Activated CD4-positive, alpha-beta T cell treated with anti-CD3 and anti-CD28 coated beads, Interleukin-10, Interleukin-2, amounts not matched to agents 100 ng/mL and 50 ng/mL, durations not matched to agents 16 hours and 8 hours (primary cell): ENCODE results near the gene GPR78.

Source experiments
- DNase-seq: peaks from one replicate; pipeline ENCODE4 v3.0.0-alpha.2; 2020

GPR78 gene

GRCh38 chr4:8547108-8547911, 32.9 kb upstream of the GPR78 start:
- DNase-seq, result peak; percentile 12

DNA sequence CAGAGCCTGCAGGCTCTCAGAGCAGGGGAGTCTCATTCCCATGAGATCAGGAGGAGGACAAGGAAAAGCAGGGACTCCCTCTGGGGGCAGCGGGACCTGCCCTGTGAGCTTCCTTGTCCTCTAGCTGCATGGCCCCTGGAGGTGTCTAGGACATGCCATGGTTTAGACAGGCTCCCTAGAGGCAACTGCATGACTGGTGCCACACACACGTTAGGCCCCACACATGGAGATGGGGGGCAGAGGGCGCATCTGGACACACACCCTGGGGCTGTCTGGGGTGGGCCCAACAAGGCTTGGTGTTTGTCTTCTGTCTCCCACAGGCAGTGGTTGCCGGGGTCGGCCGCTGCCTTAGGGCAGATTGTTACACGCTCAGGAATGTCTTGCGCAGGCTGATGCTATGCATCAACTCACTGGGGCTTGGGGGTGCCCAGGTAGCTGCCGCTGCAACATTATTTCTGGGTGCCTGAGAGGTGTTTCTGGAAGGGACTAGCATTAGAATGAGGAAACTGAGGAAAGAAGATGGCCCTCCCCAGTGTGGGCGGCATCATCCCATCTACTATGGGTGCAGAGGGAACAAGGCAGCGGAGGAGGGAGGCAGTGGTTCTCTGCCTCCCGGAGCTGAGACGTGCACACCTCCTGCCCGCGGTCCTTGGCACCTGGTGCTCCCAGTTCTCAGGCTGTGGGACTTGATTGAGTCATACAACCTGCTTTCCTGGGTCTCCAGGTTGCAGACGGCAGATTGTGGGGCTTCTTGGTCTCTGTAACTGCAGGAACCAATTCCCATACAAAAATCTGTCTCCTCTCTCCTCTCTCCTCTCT, 32.1 kb upstream of the GPR78 start:
- no peak for DNase-seq

- DNase-seq, result no peak
Measured at GRCh38 chr4:8548731-8549351, 31.4 kb upstream of the GPR78 start.

- DNase-seq, result no peak
Measured at GRCh38 chr4:8549352-8549931, 30.8 kb upstream of the GPR78 start.

- no peak for DNase-seq
Measured at GRCh38 chr4:8550691-8551090, 29.5 kb upstream of the GPR78 start.

DNA sequence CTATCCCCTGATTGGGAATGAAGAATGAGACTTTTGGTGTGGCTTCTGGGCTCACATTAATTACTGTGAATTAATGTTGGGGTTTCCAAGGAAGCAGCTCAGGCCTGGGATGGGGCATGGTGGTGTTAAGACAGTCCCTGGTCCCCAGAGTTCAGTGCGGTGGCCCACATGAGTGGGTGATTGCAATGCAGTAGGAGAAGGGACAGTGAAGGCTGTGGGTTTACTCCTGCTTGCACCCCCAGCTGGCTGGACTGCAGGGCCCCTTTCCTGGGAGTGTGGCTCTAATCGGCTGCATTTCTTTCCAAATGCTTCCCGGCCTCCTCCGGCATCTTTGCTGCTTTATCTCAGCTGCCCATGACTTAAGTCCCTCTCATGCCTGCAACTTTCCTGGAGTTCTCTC, 28.2 kb upstream of the GPR78 start:
- DNase-seq, result no peak

GRCh38 chr4:8552581-8553205, 27.5 kb upstream of the GPR78 start:
- DNase-seq, result no peak

DNA sequence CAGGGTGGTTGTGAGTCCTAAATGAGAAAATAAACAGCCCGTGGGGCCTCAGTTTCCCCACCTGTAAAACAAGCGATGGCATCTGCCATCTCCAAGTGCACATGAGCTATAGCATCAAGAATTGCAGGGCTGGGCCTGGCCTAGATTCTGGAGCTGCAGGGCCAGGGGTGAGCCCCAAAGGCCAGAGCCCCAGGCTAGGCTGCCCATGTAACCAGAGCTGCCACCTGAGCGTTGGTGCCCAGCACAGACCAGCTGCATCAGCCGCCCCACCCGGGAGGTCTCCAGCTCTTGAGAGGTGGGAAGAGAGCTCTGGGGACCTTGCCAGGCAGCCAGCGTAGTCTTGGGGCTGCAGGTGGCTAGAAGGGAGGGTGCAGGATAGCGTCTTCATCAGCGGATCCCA, 27.0 kb upstream of the GPR78 start:
- no peak for DNase-seq

DNA sequence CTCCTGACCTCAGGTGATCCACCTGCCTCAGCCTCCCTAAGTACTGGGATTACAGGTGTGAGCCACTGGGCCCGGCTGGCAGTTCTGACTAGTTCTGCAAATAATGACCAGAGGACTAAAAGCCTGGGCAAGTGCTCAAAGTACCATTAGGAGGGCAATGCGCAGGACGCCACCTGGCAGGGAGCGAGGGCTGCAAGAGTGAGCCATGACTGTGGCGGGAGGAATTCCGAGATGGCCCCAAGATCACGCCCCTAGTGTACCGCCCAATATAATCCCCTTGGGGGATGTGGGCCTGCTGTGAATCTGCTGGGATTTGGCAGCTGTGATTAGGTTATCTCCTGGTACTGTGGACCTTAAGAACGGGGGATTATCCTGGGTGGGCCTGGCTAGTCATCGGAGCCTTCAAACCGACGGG, 26.2 kb upstream of the GPR78 start:
- no peak for DNase-seq

GRCh38 chr4:8554555-8555100, 25.6 kb upstream of the GPR78 start:
- no peak for DNase-seq

- no peak for DNase-seq
Measured at GRCh38 chr4:8555716-8556115, 24.5 kb upstream of the GPR78 start.

DNA sequence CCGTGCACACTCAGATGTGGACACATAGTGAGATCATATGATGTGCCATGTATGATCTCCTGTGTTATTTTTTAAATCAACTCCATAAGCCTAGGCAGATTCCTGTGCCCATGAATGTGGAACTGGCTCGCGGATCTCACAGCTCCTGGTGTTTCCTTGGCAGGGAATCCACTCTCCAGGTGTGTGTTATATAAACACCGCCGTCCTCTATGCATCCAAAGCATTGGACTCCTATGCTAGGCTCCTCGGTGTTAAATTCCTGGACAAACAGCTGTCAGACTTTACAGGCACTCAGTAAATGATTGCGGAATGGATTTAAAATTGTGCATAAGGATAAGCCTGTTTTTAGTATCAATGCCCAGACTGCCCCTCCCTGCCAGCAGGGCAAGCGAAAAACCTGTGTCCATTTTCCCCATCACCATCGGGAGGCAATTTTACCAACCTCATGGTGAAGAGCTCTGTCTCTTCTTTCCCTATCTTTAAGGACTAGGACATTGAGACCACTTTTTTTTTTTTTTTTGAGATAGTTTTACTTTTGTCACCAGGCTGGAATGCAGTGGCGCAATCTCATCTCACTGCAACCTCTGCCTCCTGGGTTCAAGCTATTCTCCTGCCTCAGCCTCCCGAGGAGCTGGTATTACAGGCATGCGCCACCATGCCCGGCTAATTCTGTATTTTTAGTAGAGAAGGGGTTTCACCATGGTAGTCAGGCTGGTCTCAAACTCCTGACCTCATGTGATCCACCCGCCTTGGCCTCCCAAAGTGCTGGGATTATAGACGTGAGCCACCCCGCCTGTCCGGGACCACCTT, 23.6 kb upstream of the GPR78 start:
- DNase-seq, result no peak

DNA sequence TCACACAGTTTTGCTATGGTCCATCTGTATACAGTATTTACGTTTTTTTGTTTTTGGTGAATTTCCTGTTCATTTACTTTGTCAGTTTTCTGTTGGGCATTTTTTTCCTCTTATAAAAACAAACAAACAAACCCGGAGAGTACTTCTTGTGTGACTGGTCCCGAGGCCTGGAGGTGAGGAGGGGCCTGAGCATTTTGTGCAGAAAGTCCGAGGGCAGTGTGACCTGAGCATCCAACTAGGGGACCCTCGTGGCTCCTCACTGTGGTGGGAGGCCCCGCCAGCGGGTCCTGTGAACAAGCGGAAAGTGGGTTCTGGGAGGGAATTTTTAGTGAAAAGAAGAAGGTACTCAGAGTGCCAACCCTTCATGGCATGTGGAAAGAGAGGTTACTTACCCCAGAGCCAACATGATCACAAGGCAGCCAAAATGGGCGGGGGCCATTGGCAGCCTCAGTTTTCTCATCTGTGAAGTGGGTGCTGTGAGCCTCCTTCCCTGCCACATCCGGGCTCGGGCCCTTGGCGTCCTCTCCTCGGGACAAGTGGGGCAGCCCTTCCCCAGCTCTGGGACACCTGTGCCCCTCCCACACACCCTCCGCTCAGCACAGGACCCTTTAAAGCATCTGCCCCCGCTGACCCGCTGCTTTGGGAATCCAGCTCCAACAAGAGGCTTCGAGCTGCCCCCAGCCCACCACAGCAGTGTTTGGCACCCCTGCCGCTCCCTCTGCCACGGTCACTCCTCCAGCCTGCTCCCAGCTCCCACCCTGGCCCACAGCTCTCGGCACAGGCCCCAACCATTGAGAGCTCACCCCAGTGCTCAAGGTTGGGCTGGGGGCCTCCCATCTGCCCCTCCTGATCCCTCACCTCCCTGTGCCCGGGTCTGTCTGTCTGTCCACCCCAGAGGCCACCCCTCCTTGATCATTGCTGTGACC, 22.8 kb upstream of the GPR78 start:
- DNase-seq, result no peak

DNA sequence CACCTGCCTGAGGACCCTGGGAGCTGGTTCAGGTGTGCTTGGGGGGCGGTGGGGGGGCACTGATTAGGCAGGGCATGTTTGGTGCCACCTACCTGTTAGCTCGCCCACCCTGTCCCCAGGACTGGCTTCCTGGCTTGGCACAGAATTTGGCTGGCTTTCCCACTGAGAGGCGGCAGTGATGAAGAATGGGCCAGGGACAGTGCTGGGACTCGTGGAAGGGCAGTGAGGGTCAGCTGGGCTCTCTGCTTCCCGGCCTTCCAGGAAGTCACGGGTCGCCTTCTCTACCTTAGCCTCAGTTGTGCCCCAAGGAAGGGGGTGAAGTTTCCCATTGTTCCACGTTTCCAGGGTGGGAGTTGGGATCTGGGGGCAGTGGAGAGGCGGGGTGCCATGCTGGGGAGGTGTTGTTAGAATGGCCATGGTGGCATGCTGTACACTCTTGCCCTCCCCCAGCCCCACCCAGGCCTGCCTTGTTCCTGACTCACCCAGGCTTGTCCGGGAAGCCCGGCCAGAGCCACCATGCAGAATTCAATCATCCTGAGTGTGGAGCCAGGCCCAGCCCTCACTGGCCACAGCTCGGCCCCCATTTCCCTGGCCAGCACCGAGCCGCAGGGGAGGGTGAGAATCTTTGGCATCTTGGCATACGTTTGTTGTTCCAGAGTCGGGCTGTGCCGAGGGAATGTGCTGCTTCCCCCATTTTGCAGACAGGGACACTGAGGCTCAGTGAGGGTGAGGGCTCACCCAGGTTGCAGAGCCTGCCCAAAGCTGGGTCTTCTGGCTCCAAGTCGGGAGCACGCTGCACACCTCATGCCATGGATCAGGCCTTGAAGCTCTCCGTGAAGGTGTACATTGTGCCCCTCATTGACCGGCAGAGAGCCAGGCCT, 21.9 kb upstream of the GPR78 start:
- no peak for DNase-seq

DNA sequence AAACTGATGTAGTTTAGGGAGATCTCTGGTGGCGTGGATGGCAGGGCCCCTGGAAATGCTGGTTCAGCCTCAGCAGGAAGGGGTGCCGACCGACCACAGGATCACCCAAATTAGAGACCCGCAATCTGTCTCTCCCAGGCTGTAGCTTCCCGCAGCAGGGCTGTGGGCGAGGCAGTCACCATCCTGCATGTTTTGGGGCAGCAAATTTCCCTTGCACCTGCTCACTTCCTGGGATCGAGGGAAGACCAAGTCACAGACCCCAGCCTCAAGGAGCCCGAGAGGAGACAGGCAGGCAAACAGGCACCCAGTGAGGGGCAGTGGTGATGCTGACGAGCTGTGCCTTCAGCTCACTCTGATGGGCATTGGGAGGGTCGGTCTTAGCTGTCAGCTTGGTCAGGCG, 21.2 kb upstream of the GPR78 start:
- DNase-seq, result no peak

GRCh38 chr4:8559524-8560264, 20.5 kb upstream of the GPR78 start:
- DNase-seq, result no peak

DNA sequence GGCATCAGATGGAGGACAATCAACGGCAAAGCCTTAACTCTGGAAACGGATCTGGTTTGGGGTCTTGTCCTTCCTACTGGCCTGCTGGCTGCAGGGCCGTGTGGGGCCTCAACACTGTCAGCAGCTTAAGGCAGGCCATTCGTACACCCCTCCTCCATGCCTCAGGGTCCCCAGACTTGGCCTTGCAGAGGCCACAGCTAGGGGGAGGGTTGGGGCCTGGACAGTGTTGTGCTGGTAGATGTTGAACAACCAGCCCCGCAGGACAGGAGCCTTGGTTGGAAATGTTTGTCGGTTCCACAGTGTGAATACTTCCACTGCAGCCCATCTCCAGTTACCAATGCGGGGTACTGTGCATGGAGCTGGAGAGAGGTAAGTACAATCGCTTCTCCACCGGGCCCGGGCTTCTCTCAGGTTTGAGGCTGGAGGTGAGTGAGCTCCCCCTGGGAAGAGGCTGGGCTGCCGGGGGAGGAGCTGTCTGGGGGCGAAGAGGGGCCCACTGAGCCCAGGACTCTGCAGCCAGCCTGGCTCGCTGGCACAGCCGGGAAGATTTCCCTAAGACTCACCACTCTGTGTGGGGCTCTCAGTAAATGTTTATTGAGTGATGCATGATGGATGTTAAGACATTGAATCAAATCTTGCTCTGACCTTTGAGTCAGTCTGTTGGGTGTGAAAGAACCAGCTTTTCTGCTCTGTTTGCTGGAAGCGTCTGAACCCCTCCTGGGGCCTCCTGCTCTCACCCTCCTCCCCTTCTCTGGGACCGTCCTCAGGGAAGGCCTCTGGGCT, 19.7 kb upstream of the GPR78 start:
- no peak for DNase-seq

DNA sequence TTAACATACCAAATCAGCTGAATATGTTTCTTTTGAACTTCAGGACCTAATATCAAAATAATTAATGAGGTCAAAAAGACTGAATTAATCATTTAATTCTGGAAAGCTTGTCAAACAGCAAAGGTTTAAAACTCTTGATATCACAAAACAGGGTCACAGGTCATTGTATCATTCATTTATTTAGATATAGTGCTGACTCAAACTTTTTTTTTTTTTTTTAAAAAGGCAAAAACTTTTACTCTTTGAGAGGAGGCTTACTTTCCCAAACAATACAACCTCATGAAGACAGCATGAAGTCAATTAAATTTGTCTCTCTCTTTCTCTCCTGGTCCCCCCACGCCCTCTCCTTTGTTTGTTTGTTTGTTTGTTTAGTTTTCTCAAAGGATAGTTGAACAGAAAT, 15.6 kb upstream of the GPR78 start:
- DNase-seq, result no peak
